Measurements from ENCODE around the gene RAPGEF6.

- TF ChIP-seq CTCF (IDR thresholded peaks at IDR 0.05) (no peak), POLR2A (IDR thresholded peaks at IDR 0.05) (no peak)
These were observed 172.6 kb downstream of the RAPGEF6 start for GRCh38 chr5:131462454-131462853.
